Smooth muscle cell (in vitro differentiated cells): ENCODE data around the gene RALA. TPM values are rescaled to one million over a fixed set of nuclear protein-coding genes. Genes with fewer than 3 reads are reported as not detected.

ENCODE experiments used
- DNase-seq: peaks from one replicate; lab custom pipeline; 2025; ENCODE audit not compliant: unreplicated experiment; lab: John Stamatoyannopoulos, UW
- H2AFZ ChIP-seq: fragments of 200-600 bp; sonication (generic); 2 replicates; pipeline ENCODE4 v1.6.0; 2016; ENCODE audit warnings: antibody characterized with exemption, low read depth, mild to moderate bottlenecking
- H3F3A ChIP-seq: fragments of 200-600 bp; sonication (generic); 2 replicates; pipeline ENCODE4 v1.6.0; 2017; ENCODE audit warnings: antibody characterized with exemption, low read depth
- H3K27ac ChIP-seq: fragments of 200-600 bp; sonication (generic); 2 replicates; pipeline ENCODE4 v1.5.1; 2016; ENCODE audit warnings: low read depth, mild to moderate bottlenecking
- H3K27me3 ChIP-seq: fragments of 200-600 bp; sonication (generic); 2 replicates; pipeline ENCODE4 v1.6.1; 2016; ENCODE audit warnings: low read depth, mild to moderate bottlenecking
- H3K36me3 ChIP-seq: fragments of 200-600 bp; sonication (generic); 2 replicates; pipeline ENCODE4 v1.5.1; 2016; ENCODE audit warnings: low read depth
- H3K4me1 ChIP-seq: fragments of 200-600 bp; sonication (generic); 2 replicates; pipeline ENCODE4 v1.5.1; 2016; ENCODE audit warnings: low read depth
- H3K4me2 ChIP-seq: fragments of 200-600 bp; sonication (generic); 2 replicates; pipeline ENCODE4 v1.6.0; 2016; ENCODE audit warnings: mild to moderate bottlenecking
- H3K4me3 ChIP-seq: fragments of 200-600 bp; sonication (generic); 2 replicates; pipeline ENCODE4 v1.5.1; 2016; ENCODE audit warnings: mild to moderate bottlenecking
- H3K79me2 ChIP-seq: fragments of 200-600 bp; sonication (generic); 2 replicates; pipeline ENCODE4 v1.6.0; 2016; ENCODE audit warnings: low read depth, mild to moderate bottlenecking
- H3K9ac ChIP-seq: fragments of 200-600 bp; sonication (generic); 2 replicates; pipeline ENCODE4 v1.6.0; 2016; ENCODE audit warnings: low read depth
- H3K9me3 ChIP-seq: fragments of 200-600 bp; sonication (generic); replicated peaks from 2 replicates; pipeline ENCODE4 v1.5.1; 2016; ENCODE audit warnings: low read depth
- H4K20me1 ChIP-seq: fragments of 200-600 bp; sonication (generic); 2 replicates; pipeline ENCODE4 v1.6.0; 2016; ENCODE audit warnings: low read depth
- CTCF ChIP-seq: fragments of 200-600 bp; sonication (generic); IDR thresholded peaks from 2 replicates; pipeline ENCODE4 v1.5.1; 2017; ENCODE audit warnings: borderline replicate concordance, mild to moderate bottlenecking, antibody characterized with exemption; ENCODE audit not compliant: insufficient read depth, poor library complexity, severe bottlenecking
- WGBS: methylation state at CpG from one replicate; pipeline ENCODE4 v1.1.7; 2016; ENCODE audit warnings: low lambda C conversion rate; 5-methylcytosine and 5-hydroxymethylcytosine counted together
- polyA plus RNA-seq: library from polyadenylated mRNA; unstranded; fragments of >200 nt; fragmentation: Nextera tagmentation; extraction: Ambion mirVana; gene quantifications from 2 replicates; pipeline ENCODE4 v1.2.1, GENCODE V29; 2016
- total RNA-seq: library from RNA; depleted of rRNA; stranded (reverse); fragments of >200 nt; gene quantifications from 2 replicates; pipeline ENCODE4 v1.2.3, GENCODE V29; 2014

Gene RALA
- total and polyA plus RNA-seq, 2 experiments from 2014 or later: 19.5 to 42.8 TPM

- no peak for DNase-seq
- Histone ChIP-seq H4K20me1 (no peaks in the 10 kb centered on the region), H3K27ac (no peak overlapping the region), H2AFZ (no peak overlapping the region), H3K36me3 (no peaks in the 10 kb centered on the region), H3F3A (peaks cover 8% of the 10 kb centered on the region), H3K4me3 (no peak overlapping the region), H3K9me3 (no peaks in the 10 kb centered on the region), H3K4me1 (peaks cover 15% of the 10 kb centered on the region), H3K4me2 (no peak overlapping the region), H3K27me3 (peaks cover 17% of the 10 kb centered on the region), H3K79me2 (no peaks in the 10 kb centered on the region), H3K9ac (no peak overlapping the region)
- WGBS: 26% methylated on average over 4 of the region's 4 CpGs
- TF ChIP-seq CTCF: no peak
Measured at GRCh38 chr7:39735903-39736302, 112.5 kb downstream of the RALA start.

- no peaks in the 10 kb centered on the region for H3K79me2 ChIP-seq
- H3K4me1 ChIP-seq: no peaks in the 10 kb centered on the region
- no peaks in the 10 kb centered on the region for H3K36me3 ChIP-seq
- H3K9me3 ChIP-seq: no peaks in the 10 kb centered on the region
- H3K27me3 ChIP-seq: peaks cover 17% of the 10 kb centered on the region
- TF ChIP-seq CTCF: peak; percentile 61
- WGBS: 50% methylated on average over 13 of the region's 13 CpGs
- no peak overlapping the region for H3K4me2 ChIP-seq
- no peak overlapping the region for H2AFZ ChIP-seq
- DNase-seq: peak; percentile 4
- H4K20me1 ChIP-seq: no peaks in the 10 kb centered on the region
- no peak overlapping the region for H3K9ac ChIP-seq
- H3F3A ChIP-seq: no peaks in the 10 kb centered on the region
- H3K27ac ChIP-seq: no peak overlapping the region
- no peak overlapping the region for H3K4me3 ChIP-seq
Measured at GRCh38 chr7:39741942-39742623, 118.7 kb downstream of the RALA start.

- H3K27ac ChIP-seq: no peak overlapping the region
- no peak overlapping the region for H3K9ac ChIP-seq
- H3F3A ChIP-seq: no peaks in the 10 kb centered on the region
- DNase-seq: no peak
- H3K79me2 ChIP-seq: no peaks in the 10 kb centered on the region
- no peaks in the 10 kb centered on the region for H4K20me1 ChIP-seq
- no peak overlapping the region for H3K4me2 ChIP-seq
- TF ChIP-seq CTCF: no peak
- H3K36me3 ChIP-seq: no peaks in the 10 kb centered on the region
- no peak overlapping the region for H2AFZ ChIP-seq
- H3K9me3 ChIP-seq: no peaks in the 10 kb centered on the region
- 91% methylated on average over 2 of the region's 2 CpGs for WGBS
- no peaks in the 10 kb centered on the region for H3K4me1 ChIP-seq
- H3K27me3 ChIP-seq: peaks cover under 1% of the 10 kb centered on the region
- no peak overlapping the region for H3K4me3 ChIP-seq
Measured at GRCh38 chr7:39744620-39745019, 121.2 kb downstream of the RALA start.

GRCh38 chr7:39745320-39745719, 121.9 kb downstream of the RALA start:
- no peak overlapping the region for H3K4me2 ChIP-seq
- no peak overlapping the region for H3K27ac ChIP-seq
- H3K4me1 ChIP-seq: no peaks in the 10 kb centered on the region
- no peak overlapping the region for H3K9ac ChIP-seq
- H3F3A ChIP-seq: no peaks in the 10 kb centered on the region
- DNase-seq: no peak
- no peak overlapping the region for H2AFZ ChIP-seq
- no peak for TF ChIP-seq CTCF
- H3K4me3 ChIP-seq: no peak overlapping the region
- no peaks in the 10 kb centered on the region for H3K27me3 ChIP-seq
- WGBS: 88% methylated on average over 4 of the region's 4 CpGs
- no peaks in the 10 kb centered on the region for H3K79me2 ChIP-seq
- H4K20me1 ChIP-seq: no peaks in the 10 kb centered on the region
- no peaks in the 10 kb centered on the region for H3K36me3 ChIP-seq
- no peaks in the 10 kb centered on the region for H3K9me3 ChIP-seq
